Frontal cortex (tissue), 4 donors: ENCODE data around the gene XXYLT1. TPM values are rescaled to one million over a fixed set of nuclear protein-coding genes. Genes with fewer than 3 reads are reported as not detected.
"Not testable (repeated sequence)": the region's sequence is repeated elsewhere in the genome, so short reads cannot be mapped to it uniquely, and the experiment has no call there.

Experiments
- DNase-seq, 2 donors: peaks; one replicate each; pipeline ENCODE4 v3.0.0; 2012; ENCODE audit warnings: low spot score in 2 of 2
- FAIRE-seq: peaks from 2 replicates; lab custom pipeline; 2012; peaks lifted over from hg19 to GRCh38; lab: Jason Lieb, UNC
- total RNA-seq: library from RNA; depleted of rRNA; stranded (reverse); fragments of >200 nt; gene quantifications from one replicate; pipeline ENCODE4 v1.2.3, GENCODE V29; 2014
- donor health status: control.
- donor health status: control.
- donor health status: control.

XXYLT1 gene
- total RNA-seq, 1 donor from 2014 or later = 23.6 TPM

- FAIRE-seq (no peak), DNase-seq (no peak)
Observed at GRCh38 chr3:195236801-195237570, 34.0 kb downstream of the XXYLT1 start.

- no peak for DNase-seq
- FAIRE-seq = no peak
Observed at GRCh38 chr3:195236076-195236798, 34.7 kb downstream of the XXYLT1 start.

DNA sequence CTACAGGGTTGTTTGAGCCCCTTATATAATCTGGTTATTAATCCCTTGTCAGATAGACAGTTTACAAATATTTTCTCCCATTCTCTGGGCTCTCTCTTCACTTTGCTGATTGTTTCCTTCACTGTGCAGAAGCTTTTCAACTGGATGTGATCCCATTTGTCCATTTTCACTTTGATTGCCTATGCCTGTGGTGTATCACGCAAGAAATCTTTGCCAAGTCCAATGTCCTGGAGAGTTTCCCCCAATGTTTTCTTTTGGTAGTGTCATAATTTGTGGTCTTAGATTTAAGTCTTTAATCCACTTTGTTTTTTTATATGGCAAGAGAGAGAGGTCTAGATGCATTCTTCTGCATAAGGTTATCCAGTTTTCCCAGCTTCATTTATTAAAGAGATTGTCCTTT is 40.7 kb downstream of the XXYLT1 start:
- no peak for FAIRE-seq
- DNase-seq = no peak

DNA sequence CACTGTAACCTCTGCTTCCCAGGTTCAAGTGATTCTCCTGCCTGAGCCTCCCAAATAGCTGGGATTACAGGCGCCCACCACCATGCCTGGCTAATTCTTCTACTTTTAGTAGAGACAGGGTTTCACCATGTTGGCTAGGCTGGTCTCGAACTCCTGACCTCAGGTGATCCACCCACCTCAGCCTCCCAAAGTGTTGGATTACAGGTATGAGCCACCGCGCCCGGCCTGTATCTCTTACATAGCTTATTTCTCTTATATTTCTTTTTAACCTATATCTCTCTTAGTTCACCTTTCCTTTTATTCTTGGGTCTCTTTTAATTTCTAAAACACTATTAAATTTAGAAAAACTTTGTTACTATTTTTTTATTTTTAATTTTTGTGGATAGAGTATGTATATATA is 42.1 kb downstream of the XXYLT1 start:
- not testable (repeated sequence) for FAIRE-seq, DNase-seq

DNA sequence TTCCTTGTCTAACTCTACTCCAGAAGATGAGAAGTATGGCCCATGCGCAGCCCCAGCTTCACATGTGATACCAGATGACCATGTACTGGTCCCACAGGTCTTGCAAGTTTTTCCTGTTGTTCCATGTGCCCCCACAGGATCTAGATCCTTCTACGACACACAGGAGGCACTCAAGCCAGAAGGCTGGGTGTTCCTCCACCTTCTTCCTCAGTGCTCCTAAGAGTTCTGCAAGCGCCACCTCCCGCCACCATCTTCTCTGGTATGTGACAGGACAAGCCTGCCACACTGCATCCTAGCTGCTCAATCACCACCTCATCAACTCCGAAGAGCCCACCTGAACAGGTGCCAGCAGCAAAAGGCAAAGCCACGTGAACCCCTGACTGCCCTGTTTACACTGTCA is 43.1 kb downstream of the XXYLT1 start:
- FAIRE-seq (no peak), DNase-seq (no peak)

DNA sequence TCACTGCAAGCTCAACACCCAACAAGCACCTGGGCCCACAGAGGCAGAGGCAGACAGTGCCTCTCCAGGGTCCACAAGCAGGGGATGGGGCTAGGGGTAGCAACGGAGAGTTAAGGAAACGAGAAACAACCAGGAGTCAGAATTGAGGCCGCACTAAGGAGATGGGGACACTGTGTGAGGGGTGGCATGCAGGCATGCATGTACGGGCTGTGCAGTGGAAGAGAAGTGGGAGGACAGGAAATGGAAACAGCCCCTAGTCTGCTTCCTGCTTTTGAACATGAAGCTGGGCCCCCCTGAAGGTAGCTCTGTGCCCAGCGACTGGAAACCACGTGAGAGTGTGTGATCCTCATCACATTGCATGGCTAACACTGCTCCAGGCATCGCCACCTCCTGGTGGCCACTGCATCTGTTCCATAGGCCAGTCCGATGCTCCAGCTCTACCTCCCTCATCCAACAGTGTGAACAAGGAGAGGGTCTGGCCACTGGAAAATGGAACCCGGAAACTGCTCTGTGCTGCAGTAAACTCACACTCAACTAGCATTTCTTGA is 44.0 kb downstream of the XXYLT1 start:
- DNase-seq (no peak), FAIRE-seq (no peak)

DNA sequence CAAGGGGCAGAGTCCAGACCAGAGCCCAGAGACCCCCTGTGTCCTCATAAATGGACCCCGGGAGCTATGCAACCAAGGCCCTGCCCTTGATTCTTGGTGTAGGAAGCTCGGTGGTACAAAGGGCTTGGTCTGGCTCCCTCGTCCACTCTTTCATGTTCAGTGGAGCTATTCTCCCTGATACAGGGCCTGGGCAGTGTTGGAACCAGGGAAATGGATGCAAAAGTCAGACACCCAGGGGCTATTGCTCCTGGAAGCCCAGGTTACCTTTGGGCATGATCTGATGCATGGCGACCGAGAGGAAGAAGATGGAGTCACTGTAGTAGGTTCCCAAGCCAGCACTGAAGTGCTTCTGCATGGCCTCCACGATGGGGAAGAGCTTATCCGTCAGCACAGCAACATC is 44.5 kb downstream of the XXYLT1 start:
- DNase-seq = no peak

GRCh38 chr3:195224980-195225580 is 45.9 kb downstream of the XXYLT1 start:
- FAIRE-seq = no peak
- DNase-seq = no peak

More for the DNA sequence above, 44.5 kb downstream of the XXYLT1 start:
- no peak for FAIRE-seq

DNA sequence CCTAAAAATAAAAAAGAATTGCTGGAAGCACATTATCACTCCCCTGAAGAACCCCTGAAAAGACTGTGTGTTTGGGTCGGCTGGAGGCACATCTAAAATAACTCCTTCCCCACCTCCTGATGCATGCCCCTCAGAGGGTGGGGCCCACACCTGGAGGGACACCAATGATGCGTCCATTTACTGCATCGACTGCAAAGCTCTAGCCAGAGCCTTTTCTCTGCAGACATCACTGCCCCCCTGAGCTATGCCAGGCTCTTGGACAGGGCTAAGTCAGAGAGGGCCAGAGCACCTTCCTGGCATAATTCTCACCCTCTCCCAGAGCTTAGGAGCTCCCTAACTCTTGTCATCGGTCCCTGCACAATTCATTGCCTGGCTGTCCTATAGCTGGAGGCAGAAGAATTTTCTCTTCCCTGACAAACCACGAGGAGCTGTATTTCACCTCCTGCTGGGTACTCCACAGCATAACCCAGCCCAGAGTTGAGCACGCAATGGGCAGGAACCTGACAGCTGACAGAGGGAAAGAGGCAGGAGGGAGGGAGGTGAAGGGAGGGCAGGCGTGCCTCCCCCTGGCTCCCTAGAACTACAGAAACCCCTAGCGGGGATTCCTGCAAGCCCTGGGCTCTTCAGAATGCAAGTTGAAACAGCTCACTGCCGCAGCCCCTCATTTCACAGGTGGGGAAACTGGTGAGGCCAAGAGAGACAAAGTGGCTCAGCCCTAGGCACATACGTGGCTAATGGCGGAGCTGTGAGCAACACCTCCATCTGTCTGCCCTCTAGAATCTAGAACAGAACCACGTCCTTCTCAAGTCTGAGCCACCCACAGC is 46.6 kb downstream of the XXYLT1 start:
- DNase-seq (no peak), FAIRE-seq (no peak)

DNA sequence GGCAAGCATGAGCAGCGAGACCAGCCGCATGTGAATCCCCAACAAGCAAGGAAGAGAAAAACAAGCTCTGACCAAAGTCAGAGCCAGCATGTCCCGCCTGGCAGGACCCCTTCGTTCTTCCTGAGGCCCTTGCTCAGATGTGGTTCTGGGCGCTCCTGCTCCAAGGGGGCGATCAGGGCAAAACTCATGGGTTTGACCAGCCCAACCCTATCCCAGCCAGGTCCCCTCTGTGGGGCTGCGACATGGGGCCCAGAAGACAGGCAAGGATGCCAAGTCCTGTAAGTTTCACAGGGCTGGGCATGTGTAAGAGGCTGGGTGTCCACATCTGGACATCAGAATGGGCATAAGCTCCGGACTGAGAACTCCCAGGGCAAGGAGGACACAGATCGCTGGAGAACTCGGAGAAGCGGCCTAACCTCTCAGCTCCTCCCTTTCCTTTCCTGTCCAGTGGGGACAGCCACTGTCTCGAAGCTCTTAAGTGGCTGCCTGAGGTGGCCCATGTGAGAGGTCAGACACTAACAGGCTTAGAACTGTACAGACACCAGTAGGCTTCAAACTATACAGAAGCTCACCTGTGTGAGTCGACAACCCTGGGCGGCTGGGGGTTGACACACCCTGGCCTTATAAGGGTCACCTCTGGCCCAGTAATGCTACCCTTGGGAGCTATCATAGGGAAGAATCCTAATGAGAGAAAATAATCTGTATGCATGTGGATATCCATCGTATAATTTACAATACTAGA is 48.9 kb downstream of the XXYLT1 start:
- FAIRE-seq (no peak), DNase-seq (no peak)

DNA sequence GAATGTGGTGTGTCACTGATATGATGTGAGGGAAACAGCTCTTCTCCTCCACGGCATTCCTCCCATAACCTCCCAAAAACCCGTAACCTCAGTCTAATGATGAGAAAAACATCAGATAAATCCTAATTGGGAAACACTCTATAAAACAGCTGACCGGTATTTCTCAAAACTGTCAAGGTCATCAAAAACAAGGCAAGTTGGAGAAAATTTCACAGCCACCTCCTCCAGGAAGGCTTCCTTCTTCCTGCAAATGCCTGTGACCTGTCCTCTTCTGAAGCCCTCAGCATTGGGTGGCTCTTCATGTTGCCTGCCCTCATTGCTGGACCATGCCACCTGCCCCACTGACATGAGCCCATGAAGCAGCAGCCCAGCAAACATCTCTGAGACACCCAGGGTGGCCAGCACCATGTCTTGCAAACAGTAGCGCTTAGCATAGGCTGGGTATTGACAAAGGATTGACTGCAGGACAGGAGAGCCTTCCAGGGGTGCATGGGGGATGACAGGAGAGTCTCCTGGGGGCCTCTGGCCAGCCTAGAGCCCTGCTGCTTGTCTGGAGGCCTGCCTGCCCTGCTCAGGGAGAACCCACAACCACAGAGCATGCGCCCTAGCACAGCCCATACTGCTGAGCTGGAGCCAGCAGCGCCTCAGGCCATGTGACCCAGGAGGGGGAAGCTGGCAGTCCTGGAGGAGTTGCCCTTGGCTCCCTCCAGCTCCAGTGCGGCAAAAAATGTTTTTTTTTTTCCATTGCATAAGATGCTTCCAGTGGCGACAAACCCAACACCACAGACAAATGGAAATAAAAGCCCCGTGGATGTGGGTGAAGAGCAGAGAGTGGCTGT is 49.7 kb downstream of the XXYLT1 start:
- FAIRE-seq = no peak
- no peak for DNase-seq

DNA sequence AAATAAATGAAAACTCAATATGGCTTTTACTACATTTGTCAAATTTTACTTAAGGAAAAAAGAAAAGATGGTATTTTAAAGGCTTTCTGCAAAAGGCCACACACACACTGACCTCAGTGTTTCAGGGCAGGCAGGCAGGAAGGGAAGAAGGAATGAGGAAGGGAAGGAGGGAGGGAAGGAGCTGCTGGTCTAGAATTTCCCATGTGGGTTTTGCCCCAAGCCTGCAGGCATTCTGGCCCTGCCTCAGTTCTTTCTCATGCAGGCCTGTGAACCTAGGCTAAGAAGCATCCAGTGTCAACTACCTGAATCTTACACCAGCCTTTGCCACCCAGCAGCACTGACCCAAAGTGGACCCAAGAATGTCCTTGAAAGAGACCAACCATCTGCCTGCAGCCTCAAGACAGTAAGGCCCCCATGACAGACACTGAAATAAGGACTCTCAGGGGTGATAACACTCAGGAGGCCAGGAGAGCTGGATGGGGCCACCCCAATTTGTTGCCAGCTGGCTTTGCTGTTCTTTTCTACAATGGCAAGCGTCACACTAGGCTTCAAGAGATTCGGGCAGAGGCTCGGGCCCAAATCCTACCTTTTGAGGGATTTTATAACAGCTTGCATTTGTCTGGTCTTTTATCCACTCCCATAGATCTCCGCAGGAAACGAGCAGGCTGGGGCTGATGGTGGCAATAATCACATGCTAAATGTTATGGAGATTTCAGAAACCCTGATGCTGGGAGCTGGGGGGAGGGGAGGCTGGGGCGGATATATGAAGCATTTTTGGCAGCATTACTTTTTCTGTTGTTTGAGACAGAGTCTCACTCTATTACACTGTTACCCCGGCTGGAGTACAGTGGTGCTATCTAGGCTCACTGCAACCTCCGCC is 51.4 kb downstream of the XXYLT1 start:
- FAIRE-seq (no peak), DNase-seq (no peak)

DNA sequence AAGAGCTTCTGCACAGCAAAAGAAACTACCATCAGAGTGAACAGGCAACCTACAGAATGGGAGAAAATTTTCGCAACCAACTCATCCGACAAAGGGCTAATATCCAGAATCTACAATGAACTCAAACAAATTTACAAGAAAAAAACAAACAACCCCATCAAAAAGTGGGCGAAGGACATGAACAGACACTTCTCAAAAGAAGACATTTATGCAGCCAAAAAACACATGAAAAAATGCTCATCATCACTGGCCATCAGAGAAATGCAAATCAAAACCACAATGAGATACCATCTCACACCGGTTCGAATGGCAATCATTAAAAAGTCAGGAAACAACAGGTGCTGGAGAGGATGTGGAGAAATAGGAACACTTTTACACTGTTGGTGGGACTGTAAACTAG is 52.6 kb downstream of the XXYLT1 start:
- FAIRE-seq, DNase-seq: not testable (repeated sequence)

- FAIRE-seq, DNase-seq: not testable (repeated sequence)
Observed at GRCh38 chr3:195215576-195215975, 55.4 kb downstream of the XXYLT1 start.

GRCh38 chr3:195214381-195214780 is 56.6 kb downstream of the XXYLT1 start:
- DNase-seq (no peak), FAIRE-seq (no peak)

- DNase-seq = no peak
- no peak for FAIRE-seq
Observed at GRCh38 chr3:195213639-195214315, 57.2 kb downstream of the XXYLT1 start.
